ENCODE data around the gene LYST. TPM values are rescaled to one million over a fixed set of nuclear protein-coding genes. Genes with fewer than 3 reads are reported as not detected.

Gene LYST
- total RNA-seq, 1 donor from 2014 or later: 52.1 TPM

DNA sequence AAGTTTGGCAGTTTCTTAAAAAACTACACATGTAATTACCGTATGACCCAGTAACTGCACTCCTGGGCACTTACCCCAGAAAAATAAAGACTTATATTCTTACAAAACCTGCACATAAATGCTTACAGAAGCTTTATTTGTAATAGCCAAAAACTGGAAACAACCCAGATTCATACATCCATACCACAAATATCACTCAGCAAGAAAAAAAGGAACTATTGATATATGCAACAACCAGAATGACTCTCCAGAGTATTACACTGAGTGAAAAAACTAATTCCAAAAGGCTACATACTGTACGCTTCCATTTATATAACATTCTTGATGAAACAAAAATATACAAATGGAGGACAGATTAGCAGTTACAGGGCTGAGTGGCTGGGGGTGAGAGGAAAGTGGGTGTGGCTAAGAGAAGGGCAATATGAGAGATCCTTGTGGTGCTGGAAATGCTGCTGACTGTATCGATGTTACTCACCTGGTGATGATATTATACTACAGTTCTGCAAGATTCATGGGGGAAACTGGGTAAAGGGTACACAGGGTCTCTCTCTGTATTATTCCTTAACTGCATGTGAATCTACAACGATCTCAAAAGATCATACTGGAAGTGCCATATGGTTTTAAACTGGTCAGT, 121.1 kb downstream of the LYST start:
- H3K9me3 ChIP-seq: no peaks in the 10 kb centered on the region
- no peak for DNase-seq (ENCODE audit: extremely low spot score in 2 of 2)
- H3K36me3 ChIP-seq: peaks cover 0 to 38% of the 10 kb centered on the region in 2 donors
- no peak overlapping the region for H3K27ac ChIP-seq
- intact Hi-C loops (cut with DNase I): no loop called here
- no peak for TF ChIP-seq POLR2A (IDR thresholded peaks at IDR 0.05)
- no peak for TF ChIP-seq POLR2AphosphoS5 (IDR thresholded peaks at IDR 0.05; ENCODE audit: insufficient read depth in 1 of 2, low read depth in 1 of 2)
- TF ChIP-seq CTCF (IDR thresholded peaks at IDR 0.05): no peak
- no peaks in the 10 kb centered on the region for H3K4me1 ChIP-seq
- no peak overlapping the region for H3K4me3 ChIP-seq
- no peaks in the 10 kb centered on the region for H3K27me3 ChIP-seq

DNA sequence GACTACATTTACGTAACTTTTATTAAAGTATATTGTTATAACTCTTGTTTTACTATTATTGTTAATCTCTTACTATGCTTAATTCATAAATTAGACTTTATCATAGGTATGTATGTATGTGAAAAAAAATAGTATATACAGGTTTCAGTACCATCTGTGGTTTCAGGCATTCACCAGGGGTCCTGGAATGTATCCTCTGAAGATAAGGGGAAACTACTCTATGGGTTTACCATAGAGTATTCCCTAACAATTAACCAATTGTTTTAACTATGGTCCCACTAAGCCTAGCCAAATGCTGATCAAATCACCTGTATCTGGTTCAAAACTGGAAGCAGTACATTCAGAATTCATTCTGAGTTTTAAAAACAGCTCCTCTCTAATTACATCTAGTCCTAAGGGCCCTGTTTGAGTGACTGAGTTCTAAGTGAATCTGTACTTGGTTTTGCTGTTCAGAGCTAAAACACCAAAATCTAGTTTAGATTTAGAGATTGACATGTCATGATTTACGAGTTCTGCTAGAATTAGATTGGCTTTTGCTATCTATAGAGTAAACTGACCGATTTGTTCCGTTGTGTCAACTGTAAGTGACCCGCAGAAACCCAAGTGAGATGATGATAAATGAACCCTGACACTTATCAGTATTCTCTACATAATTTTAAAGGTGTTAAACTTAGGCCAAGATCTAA, 123.6 kb downstream of the LYST start:
- Histone ChIP-seq H3K4me1 (no peaks in the 10 kb centered on the region), H3K4me3 (no peak overlapping the region), H3K27me3 (no peaks in the 10 kb centered on the region), H3K36me3 (peaks cover 0 to 53% of the 10 kb centered on the region in 2 donors), H3K9me3 (no peaks in the 10 kb centered on the region), H3K27ac (no peak overlapping the region)
- intact Hi-C loops (cut with DNase I): no loop called here
- TF ChIP-seq POLR2A (IDR thresholded peaks at IDR 0.05) (no peak), POLR2AphosphoS5 (IDR thresholded peaks at IDR 0.05; ENCODE audit: insufficient read depth in 1 of 2, low read depth in 1 of 2) (no peak), CTCF (IDR thresholded peaks at IDR 0.05) (no peak)
- DNase-seq (ENCODE audit: extremely low spot score in 2 of 2): no peak

- Histone ChIP-seq H3K4me3 (no peak overlapping the region), H3K4me1 (no peaks in the 10 kb centered on the region), H3K36me3 (peaks cover 0 to 49% of the 10 kb centered on the region in 2 donors), H3K27ac (no peak overlapping the region), H3K27me3 (no peaks in the 10 kb centered on the region), H3K9me3 (no peaks in the 10 kb centered on the region)
- no peak for DNase-seq (ENCODE audit: extremely low spot score in 2 of 2)
- TF ChIP-seq CTCF (IDR thresholded peaks at IDR 0.05) (no peak), POLR2AphosphoS5 (IDR thresholded peaks at IDR 0.05; ENCODE audit: insufficient read depth in 1 of 2, low read depth in 1 of 2) (no peak), POLR2A (IDR thresholded peaks at IDR 0.05) (no peak)
- intact Hi-C loops (cut with DNase I): no loop called here
Observed at GRCh38 chr1:235741294-235741693, 125.4 kb downstream of the LYST start.

- Histone ChIP-seq H3K4me1 (no peaks in the 10 kb centered on the region), H3K4me3 (no peak overlapping the region), H3K36me3 (peaks cover 0 to 40% of the 10 kb centered on the region in 2 donors), H3K27ac (no peak overlapping the region), H3K9me3 (no peaks in the 10 kb centered on the region), H3K27me3 (no peaks in the 10 kb centered on the region)
- intact Hi-C loops (cut with DNase I): no loop called here
- no peak for TF ChIP-seq POLR2AphosphoS5 (IDR thresholded peaks at IDR 0.05; ENCODE audit: insufficient read depth in 1 of 2, low read depth in 1 of 2)
- TF ChIP-seq CTCF (IDR thresholded peaks at IDR 0.05): no peak
- TF ChIP-seq POLR2A (IDR thresholded peaks at IDR 0.05): no peak
- no peak for DNase-seq (ENCODE audit: extremely low spot score in 2 of 2)
Observed at GRCh38 chr1:235739631-235740030, 127.1 kb downstream of the LYST start.

- TF ChIP-seq POLR2AphosphoS5 (IDR thresholded peaks at IDR 0.05; ENCODE audit: insufficient read depth in 1 of 2, low read depth in 1 of 2) (no peak), POLR2A (IDR thresholded peaks at IDR 0.05) (no peak), CTCF (IDR thresholded peaks at IDR 0.05) (no peak)
- H3K4me3 ChIP-seq: no peak overlapping the region
- H3K36me3 ChIP-seq: peaks cover 0 to 36% of the 10 kb centered on the region in 2 donors
Observed at GRCh38 chr1:235739124-235739523, 127.6 kb downstream of the LYST start.

More at GRCh38 chr1:235739124-235739523, 127.6 kb downstream of the LYST start:
- Histone ChIP-seq H3K4me1 (no peaks in the 10 kb centered on the region), H3K9me3 (no peaks in the 10 kb centered on the region), H3K27me3 (no peaks in the 10 kb centered on the region), H3K27ac (no peak overlapping the region)
- intact Hi-C loops (cut with DNase I): no loop called here
- no peak for DNase-seq (ENCODE audit: extremely low spot score in 2 of 2)
